SK-N-SH treated with all-trans-retinoic acid at 6 μM for 48 hours (cell line): ENCODE data around the gene SMARCA1.

Experiments used
- ISL1 ChIP-seq: fragments of 250-450 bp; sonication (Bioruptor Pico); IDR thresholded peaks from 2 replicates; pipeline ENCODE4 v2.1.2; 2022; ENCODE audit warnings: mild to moderate bottlenecking, moderate library complexity
- PATZ1 ChIP-seq: fragments of 250-450 bp; sonication (Bioruptor Pico); IDR thresholded peaks from 2 replicates; pipeline ENCODE4 v1.8.0; 2020; ENCODE audit warnings: mild to moderate bottlenecking, moderate library complexity, borderline replicate concordance
- POU6F1 ChIP-seq: fragments of 250-450 bp; sonication (Bioruptor Pico); IDR thresholded peaks from 2 replicates; pipeline ENCODE4 v1.8.0; 2021; ENCODE audit warnings: low read depth, mild to moderate bottlenecking, moderate library complexity, borderline replicate concordance
- PPARA ChIP-seq: fragments of 250-450 bp; sonication (Bioruptor Pico); IDR thresholded peaks from 2 replicates; pipeline ENCODE4 v1.5.0; 2020; ENCODE audit warnings: mild to moderate bottlenecking, borderline replicate concordance
- RARB ChIP-seq: fragments of 250-450 bp; sonication (Bioruptor Pico); IDR thresholded peaks from 2 replicates; pipeline ENCODE4 v1.8.0; 2021; ENCODE audit warnings: mild to moderate bottlenecking, moderate library complexity
- TSHZ2 ChIP-seq: fragments of 250-450 bp; sonication (Bioruptor Pico); IDR thresholded peaks from 2 replicates; pipeline ENCODE4 v1.5.0; 2020; ENCODE audit warnings: mild to moderate bottlenecking, moderate library complexity
- ZNF70 ChIP-seq: fragments of 450-650 bp; formaldehyde crosslinking; IDR thresholded peaks from 2 replicates; pipeline ENCODE4 v1.5.0; 2020; ENCODE audit warnings: mild to moderate bottlenecking, moderate library complexity

- no peak for TF ChIP-seq POU6F1
- TF ChIP-seq PATZ1, result no peak
- TF ChIP-seq TSHZ2 (CRISPR knock-in tag), result no peak
- no peak for TF ChIP-seq ISL1 (CRISPR knock-in tag)
- no peak for TF ChIP-seq RARB
- no peak for TF ChIP-seq PPARA (CRISPR knock-in tag)
- TF ChIP-seq ZNF70 (CRISPR knock-in tag), result no peak
These were observed 17.5 kb upstream of the SMARCA1 start for GRCh38 chrX:129540722-129541184.
